Astrocyte of the spinal cord (primary cell): ENCODE data around the gene NT5C2.
"Not testable (repeated sequence)": the region's sequence is repeated elsewhere in the genome, so short reads cannot be mapped to it uniquely, and the experiment has no call there.

Experiments used
- DNase-seq: peaks from one replicate; pipeline ENCODE4 v3.0.0; 2011; ENCODE audit warnings: low read depth, low spot score
- H3K4me3 ChIP-seq: 2 replicates; pipeline ENCODE4 v1.5.1; 2011; ENCODE audit warnings: low read depth, mild to moderate bottlenecking, low read length, moderate library complexity
- CTCF ChIP-seq: IDR thresholded peaks from 2 replicates; pipeline ENCODE4 v1.5.1; 2012; ENCODE audit warnings: low read depth, mild to moderate bottlenecking, low read length, inconsistent platforms
- in situ Hi-C: cut with HindIII; loops from 2 replicates; pipeline ENCODE4 v1.10.0; 2017; ENCODE audit warnings: low sequenced_read_pairs

NT5C2 gene

GRCh38 chr10:103072276-103072675 is 120.8 kb downstream of the NT5C2 start:
- no peak for TF ChIP-seq CTCF
- no peak overlapping the region for H3K4me3 ChIP-seq
- in situ Hi-C loops: no loop called here
- DNase-seq: no peak

GRCh38 chr10:103069453-103070331 is 123.4 kb downstream of the NT5C2 start:
- peak; percentile 61 for DNase-seq
- H3K4me3 ChIP-seq: no peak overlapping the region
- TF ChIP-seq CTCF: peak; percentile 65
- in situ Hi-C loops: no loop called here

GRCh38 chr10:103067956-103068355 is 125.1 kb downstream of the NT5C2 start:
- no peak for TF ChIP-seq CTCF
- H3K4me3 ChIP-seq: no peak overlapping the region
- no peak for DNase-seq
- in situ Hi-C loops: no loop called here

GRCh38 chr10:103067484-103067883 is 125.6 kb downstream of the NT5C2 start:
- DNase-seq: no peak
- in situ Hi-C loops: no loop called here
- TF ChIP-seq CTCF: no peak
- H3K4me3 ChIP-seq: no peak overlapping the region

GRCh38 chr10:103067099-103067477 is 126.0 kb downstream of the NT5C2 start:
- in situ Hi-C loops, DNase-seq: not testable (repeated sequence)

GRCh38 chr10:103066141-103067098 is 126.7 kb downstream of the NT5C2 start:
- no peak for DNase-seq
- H3K4me3 ChIP-seq: no peak overlapping the region
- in situ Hi-C loops: no loop called here
- no peak for TF ChIP-seq CTCF

More at GRCh38 chr10:103067099-103067477, 126.0 kb downstream of the NT5C2 start:
- H3K4me3 ChIP-seq: not testable (repeated sequence)
